ENCODE measurements around the gene NACA2.

DNA sequence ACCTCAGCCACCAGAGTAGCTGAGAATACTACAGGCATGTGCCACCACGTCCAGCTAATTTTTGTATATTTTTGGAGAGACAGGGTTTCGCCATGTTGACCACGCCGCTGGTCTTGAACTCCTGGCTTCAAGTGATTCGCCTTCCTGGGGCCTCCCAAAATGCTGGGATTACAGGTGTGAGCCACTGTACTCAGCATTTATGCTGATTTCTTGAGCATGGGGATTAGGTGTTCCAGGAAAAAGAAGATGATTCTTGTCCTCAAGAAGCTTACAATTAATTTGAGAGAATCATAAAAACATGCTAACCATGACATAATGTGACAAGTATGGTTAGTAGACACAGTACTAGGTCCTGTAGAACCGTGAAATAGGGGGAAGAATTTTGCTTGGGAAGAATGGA lies 30.9 kb downstream of the NACA2 start:
- TF ChIP-seq, protein P1, sequence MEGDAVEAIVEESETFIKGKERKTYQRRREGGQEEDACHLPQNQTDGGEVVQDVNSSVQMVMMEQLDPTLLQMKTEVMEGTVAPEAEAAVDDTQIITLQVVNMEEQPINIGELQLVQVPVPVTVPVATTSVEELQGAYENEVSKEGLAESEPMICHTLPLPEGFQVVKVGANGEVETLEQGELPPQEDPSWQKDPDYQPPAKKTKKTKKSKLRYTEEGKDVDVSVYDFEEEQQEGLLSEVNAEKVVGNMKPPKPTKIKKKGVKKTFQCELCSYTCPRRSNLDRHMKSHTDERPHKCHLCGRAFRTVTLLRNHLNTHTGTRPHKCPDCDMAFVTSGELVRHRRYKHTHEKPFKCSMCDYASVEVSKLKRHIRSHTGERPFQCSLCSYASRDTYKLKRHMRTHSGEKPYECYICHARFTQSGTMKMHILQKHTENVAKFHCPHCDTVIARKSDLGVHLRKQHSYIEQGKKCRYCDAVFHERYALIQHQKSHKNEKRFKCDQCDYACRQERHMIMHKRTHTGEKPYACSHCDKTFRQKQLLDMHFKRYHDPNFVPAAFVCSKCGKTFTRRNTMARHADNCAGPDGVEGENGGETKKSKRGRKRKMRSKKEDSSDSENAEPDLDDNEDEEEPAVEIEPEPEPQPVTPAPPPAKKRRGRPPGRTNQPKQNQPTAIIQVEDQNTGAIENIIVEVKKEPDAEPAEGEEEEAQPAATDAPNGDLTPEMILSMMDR (IDR thresholded peaks at IDR 0.05; ENCODE audit: low read length) = no peak
- TF ChIP-seq EZH2 (IDR thresholded peaks at IDR 0.05; ENCODE audit: borderline replicate concordance, low read length) = no peak

Measured in OCI-LY1 (cell line).